ENCODE data around the gene RIPOR2.
A peak's percentile ranks its signal among the peaks of the same experiment; 100 is the strongest.
"Not testable (repeated sequence)": the region's sequence is repeated elsewhere in the genome, so short reads cannot be mapped to it uniquely, and the experiment has no call there.

The RIPOR2 gene

GRCh38 chr6:24927277-24927955, 8.3 kb downstream of the RIPOR2 start:
- Histone ChIP-seq H3K4me2 (peak overlapping the region in 2 of 11 experiments; percentile 2 to 92; a peak in 1 of 22 replicates), H3K27me3 (no peaks in the 10 kb centered on the region), H4K20me1 (peaks cover 0 to 5% (median 0%) of the 10 kb centered on the region in 11 experiments; a peak in 3 of 22 replicates), H3K9ac (no peak overlapping the region), H3K36me3 (peaks cover 0 to 7% (median 0%) of the 10 kb centered on the region in 11 experiments; a peak in 2 of 22 replicates), H3K27ac (peak overlapping the region in 1 of 11 experiments; percentile 84; a peak in 1 of 22 replicates), H3K9me3 (replicated peaks in 1 of 11) (no peaks in the 10 kb centered on the region), H3K4me1 (peaks cover 51 to 94% (median 77%) of the 10 kb centered on the region in 10 experiments), H3K4me3 (no peak overlapping the region)
- no peak for TF ChIP-seq Cebpa-rat (IDR thresholded peaks at IDR 0.05)

- H3K4me1 ChIP-seq: peaks cover 52 to 94% (median 77%) of the 10 kb centered on the region in 10 experiments
- H3K9ac ChIP-seq; H3K9me3 ChIP-seq (replicated peaks in 1 of 11); H3K27me3 ChIP-seq; H3K4me3 ChIP-seq; H3K36me3 ChIP-seq: not testable (repeated sequence)
- H4K20me1 ChIP-seq: peaks cover 0 to 11% (median 0%) of the 10 kb centered on the region in 11 experiments; a peak in 3 of 22 replicates
- H3K4me2 ChIP-seq: peak overlapping the region; percentile 1 to 91 (median 37); a peak in 16 of 22 replicates
- peak overlapping the region in 6 of 11 experiments; percentile 20 to 53 (median 35); a peak in 8 of 22 replicates for H3K27ac ChIP-seq
Observed at GRCh38 chr6:24926647-24927046, 9.1 kb downstream of the RIPOR2 start.

- Histone ChIP-seq H3K4me2 (peak overlapping the region; percentile 1 to 91 (median 37); a peak in 19 of 22 replicates), H3K27ac (peak overlapping the region in 6 of 11 experiments; percentile 20 to 53 (median 35); a peak in 10 of 22 replicates), H3K9ac (no peak overlapping the region), H3K4me3 (0 out of 20 replicates have a peak overlapping the region, but pooled peaks of 1 of the 10 experiments have one; percentile 17), H3K9me3 (replicated peaks in 1 of 11) (no peaks in the 10 kb centered on the region), H3K4me1 (peaks cover 52 to 94% (median 77%) of the 10 kb centered on the region in 10 experiments), H4K20me1 (peaks cover 0 to 11% (median 0%) of the 10 kb centered on the region in 11 experiments; a peak in 3 of 22 replicates), H3K36me3 (peaks cover 0 to 7% (median 0%) of the 10 kb centered on the region in 11 experiments; a peak in 2 of 22 replicates), H3K27me3 (no peaks in the 10 kb centered on the region)
- TF ChIP-seq Cebpa-rat (IDR thresholded peaks at IDR 0.05): no peak
Observed at GRCh38 chr6:24926192-24926591, 9.6 kb downstream of the RIPOR2 start.

GRCh38 chr6:24925661-24926060, 10.1 kb downstream of the RIPOR2 start:
- H3K27me3 ChIP-seq: no peaks in the 10 kb centered on the region

GRCh38 chr6:24924580-24925356, 11.0 kb downstream of the RIPOR2 start:
- H3K27me3 ChIP-seq: no peaks in the 10 kb centered on the region
- no peaks in the 10 kb centered on the region for H3K9me3 ChIP-seq (replicated peaks in 1 of 11)
- peak overlapping the region in 2 of 11 experiments; percentile 0 to 2; a peak in 1 of 22 replicates for H3K9ac ChIP-seq
- H3K27ac ChIP-seq: peak overlapping the region in 8 of 11 experiments; percentile 32 to 71 (median 58); a peak in 15 of 22 replicates
- H3K36me3 ChIP-seq: peaks cover 0 to 7% (median 0%) of the 10 kb centered on the region in 11 experiments; a peak in 2 of 22 replicates
- peaks cover 52 to 94% (median 77%) of the 10 kb centered on the region in 10 experiments for H3K4me1 ChIP-seq
- peak overlapping the region in 9 of 11 experiments; percentile 2 to 91 (median 76); a peak in 16 of 22 replicates for H3K4me2 ChIP-seq
- H3K4me3 ChIP-seq: no peak overlapping the region
- peak in 1 of 11 experiments; percentile 49; a peak in 1 of 22 replicates for TF ChIP-seq Cebpa-rat (IDR thresholded peaks at IDR 0.05)
- H4K20me1 ChIP-seq: peaks cover 0 to 21% (median 0%) of the 10 kb centered on the region in 11 experiments; a peak in 4 of 22 replicates

More at GRCh38 chr6:24925661-24926060, 10.1 kb downstream of the RIPOR2 start:
- TF ChIP-seq Cebpa-rat (IDR thresholded peaks at IDR 0.05): no peak
- Histone ChIP-seq H3K4me3 (no peak overlapping the region), H3K27ac (peak overlapping the region in 5 of 11 experiments; percentile 4 to 70 (median 53); a peak in 4 of 22 replicates), H3K4me2 (peak overlapping the region in 6 of 11 experiments; percentile 72 to 91 (median 80); a peak in 11 of 22 replicates), H4K20me1 (peaks cover 0 to 15% (median 0%) of the 10 kb centered on the region in 11 experiments; a peak in 3 of 22 replicates), H3K9me3 (replicated peaks in 1 of 11) (no peaks in the 10 kb centered on the region), H3K36me3 (peaks cover 0 to 7% (median 0%) of the 10 kb centered on the region in 11 experiments; a peak in 2 of 22 replicates), H3K9ac (no peak overlapping the region), H3K4me1 (peaks cover 52 to 94% (median 77%) of the 10 kb centered on the region in 10 experiments)

- Histone ChIP-seq H3K4me2 (peak overlapping the region in 9 of 11 experiments; percentile 2 to 91 (median 76); a peak in 16 of 22 replicates), H3K4me1 (peaks cover 52 to 94% (median 77%) of the 10 kb centered on the region in 10 experiments), H3K27me3 (no peaks in the 10 kb centered on the region), H3K9ac (peak overlapping the region in 3 of 11 experiments; percentile 0 to 42 (median 2); a peak in 1 of 22 replicates), H3K9me3 (replicated peaks in 1 of 11) (no peaks in the 10 kb centered on the region), H3K27ac (peak overlapping the region in 7 of 11 experiments; percentile 32 to 71 (median 58); a peak in 13 of 22 replicates), H4K20me1 (peaks cover 0 to 28% (median 0%) of the 10 kb centered on the region in 11 experiments; a peak in 5 of 22 replicates), H3K4me3 (no peak overlapping the region), H3K36me3 (peaks cover 0 to 7% (median 0%) of the 10 kb centered on the region in 11 experiments; a peak in 2 of 22 replicates)
- no peak for TF ChIP-seq Cebpa-rat (IDR thresholded peaks at IDR 0.05)
Observed at GRCh38 chr6:24923885-24924401, 11.8 kb downstream of the RIPOR2 start.

- peaks cover 0 to 38% (median 0%) of the 10 kb centered on the region in 11 experiments; a peak in 5 of 22 replicates for H4K20me1 ChIP-seq
- H3K36me3 ChIP-seq: peaks cover 0 to 9% (median 0%) of the 10 kb centered on the region in 11 experiments; a peak in 4 of 22 replicates
- peak overlapping the region in 5 of 11 experiments; percentile 35 to 57 (median 38); a peak in 9 of 22 replicates for H3K27ac ChIP-seq
- no peak overlapping the region for H3K9ac ChIP-seq
- peaks cover 56 to 94% (median 81%) of the 10 kb centered on the region in 10 experiments for H3K4me1 ChIP-seq
- H3K27me3 ChIP-seq: no peaks in the 10 kb centered on the region
- H3K9me3 ChIP-seq (replicated peaks in 1 of 11): no peaks in the 10 kb centered on the region
- peak overlapping the region; percentile 34 to 86 (median 52); a peak in 20 of 22 replicates for H3K4me2 ChIP-seq
- TF ChIP-seq Cebpa-rat (IDR thresholded peaks at IDR 0.05): no peak
- no peak overlapping the region for H3K4me3 ChIP-seq
Observed at GRCh38 chr6:24922814-24923213, 12.9 kb downstream of the RIPOR2 start.

GRCh38 chr6:24922170-24922569, 13.6 kb downstream of the RIPOR2 start:
- no peak for TF ChIP-seq Cebpa-rat (IDR thresholded peaks at IDR 0.05)
- Histone ChIP-seq H3K9me3 (replicated peaks in 1 of 11) (no peaks in the 10 kb centered on the region), H3K9ac (0 out of 22 replicates have a peak overlapping the region, but pooled peaks of 1 of the 11 experiments have one; percentile 7), H3K4me2 (peak overlapping the region; percentile 34 to 86 (median 52)), H3K36me3 (peaks cover 0 to 15% (median 0%) of the 10 kb centered on the region in 11 experiments; a peak in 4 of 22 replicates), H3K4me3 (no peak overlapping the region), H3K27ac (peak overlapping the region in 9 of 11 experiments; percentile 3 to 57 (median 36); a peak in 15 of 22 replicates), H3K4me1 (peaks cover 60 to 95% (median 84%) of the 10 kb centered on the region in 10 experiments), H3K27me3 (no peaks in the 10 kb centered on the region), H4K20me1 (peaks cover 0 to 43% (median 0%) of the 10 kb centered on the region in 11 experiments; a peak in 5 of 22 replicates)
